ENCODE data around the gene RTP3.

DNA sequence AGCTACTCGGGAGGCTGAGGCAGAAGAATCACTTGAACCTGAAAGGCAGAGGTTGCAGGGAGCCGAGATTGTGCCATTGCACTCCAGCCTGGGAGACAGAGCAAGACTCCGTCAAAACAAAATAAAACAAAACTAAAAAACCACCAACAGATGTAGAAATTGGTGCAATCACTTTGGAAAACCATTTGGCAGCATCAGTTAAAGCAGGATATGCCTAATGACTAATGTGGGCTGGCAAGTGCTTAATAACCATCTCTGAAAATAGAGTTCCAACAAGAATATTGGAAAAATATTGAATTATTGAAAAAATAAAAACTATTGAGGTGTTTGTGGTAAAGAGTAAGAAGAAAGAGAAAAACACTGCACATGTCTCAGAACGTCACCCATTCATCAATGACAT lies 16.1 kb upstream of the RTP3 start:
- TF ChIP-seq, protein P1, sequence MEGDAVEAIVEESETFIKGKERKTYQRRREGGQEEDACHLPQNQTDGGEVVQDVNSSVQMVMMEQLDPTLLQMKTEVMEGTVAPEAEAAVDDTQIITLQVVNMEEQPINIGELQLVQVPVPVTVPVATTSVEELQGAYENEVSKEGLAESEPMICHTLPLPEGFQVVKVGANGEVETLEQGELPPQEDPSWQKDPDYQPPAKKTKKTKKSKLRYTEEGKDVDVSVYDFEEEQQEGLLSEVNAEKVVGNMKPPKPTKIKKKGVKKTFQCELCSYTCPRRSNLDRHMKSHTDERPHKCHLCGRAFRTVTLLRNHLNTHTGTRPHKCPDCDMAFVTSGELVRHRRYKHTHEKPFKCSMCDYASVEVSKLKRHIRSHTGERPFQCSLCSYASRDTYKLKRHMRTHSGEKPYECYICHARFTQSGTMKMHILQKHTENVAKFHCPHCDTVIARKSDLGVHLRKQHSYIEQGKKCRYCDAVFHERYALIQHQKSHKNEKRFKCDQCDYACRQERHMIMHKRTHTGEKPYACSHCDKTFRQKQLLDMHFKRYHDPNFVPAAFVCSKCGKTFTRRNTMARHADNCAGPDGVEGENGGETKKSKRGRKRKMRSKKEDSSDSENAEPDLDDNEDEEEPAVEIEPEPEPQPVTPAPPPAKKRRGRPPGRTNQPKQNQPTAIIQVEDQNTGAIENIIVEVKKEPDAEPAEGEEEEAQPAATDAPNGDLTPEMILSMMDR (IDR thresholded peaks at IDR 0.05) = no peak
- TF ChIP-seq POLR2A (IDR thresholded peaks at IDR 0.05) = no peak

All from body of pancreas (tissue), 4 donors.